Left forelimb (tissue), 1 donor: ENCODE results near the gene ENPP1.
A peak's percentile ranks its signal among the peaks of the same experiment; 100 is the strongest.
"Not testable (repeated sequence)": the region's sequence is repeated elsewhere in the genome, so short reads cannot be mapped to it uniquely, and the experiment has no call there.

Experiments used
- DNase-seq: peaks from one replicate; pipeline ENCODE4 v3.0.0-alpha.2; 2018; ENCODE audit warnings: low spot score

ENPP1 gene

GRCh38 chr6:131876545-131876944 is 68.7 kb downstream of the ENPP1 start:
- DNase-seq, result no peak

- DNase-seq, result no peak
These were observed 70.4 kb downstream of the ENPP1 start for GRCh38 chr6:131877999-131878789.

GRCh38 chr6:131883016-131883415 is 75.2 kb downstream of the ENPP1 start:
- no peak for DNase-seq

- DNase-seq, result no peak
These were observed 77.4 kb downstream of the ENPP1 start for GRCh38 chr6:131885237-131885636.

GRCh38 chr6:131886517-131886916 is 78.7 kb downstream of the ENPP1 start:
- DNase-seq, result no peak

GRCh38 chr6:131890091-131890490 is 82.3 kb downstream of the ENPP1 start:
- DNase-seq, result no peak

- no peak for DNase-seq
These were observed 85.4 kb downstream of the ENPP1 start for GRCh38 chr6:131893198-131893597.

GRCh38 chr6:131894493-131895424 is 86.9 kb downstream of the ENPP1 start:
- DNase-seq, result no peak

- no peak for DNase-seq
These were observed 89.2 kb downstream of the ENPP1 start for GRCh38 chr6:131897050-131897435.

- DNase-seq, result no peak
These were observed 89.8 kb downstream of the ENPP1 start for GRCh38 chr6:131897621-131898020.

- no peak for DNase-seq
These were observed 90.9 kb downstream of the ENPP1 start for GRCh38 chr6:131898718-131899117.

- no peak for DNase-seq
These were observed 92.4 kb downstream of the ENPP1 start for GRCh38 chr6:131900231-131900630.

GRCh38 chr6:131901326-131901873 is 93.6 kb downstream of the ENPP1 start:
- DNase-seq, result not testable (repeated sequence)

GRCh38 chr6:131903734-131904133 is 95.9 kb downstream of the ENPP1 start:
- DNase-seq, result not testable (repeated sequence)

- DNase-seq, result not testable (repeated sequence)
These were observed 101.0 kb downstream of the ENPP1 start for GRCh38 chr6:131908787-131909186.

- DNase-seq, result peak; percentile 74
These were observed 101.8 kb downstream of the ENPP1 start for GRCh38 chr6:131909408-131910218.

GRCh38 chr6:131910219-131910589 is 102.4 kb downstream of the ENPP1 start:
- no peak for DNase-seq

GRCh38 chr6:131910956-131911355 is 103.1 kb downstream of the ENPP1 start:
- DNase-seq, result no peak

GRCh38 chr6:131911951-131912350 is 104.1 kb downstream of the ENPP1 start:
- no peak for DNase-seq

GRCh38 chr6:131914234-131914633 is 106.4 kb downstream of the ENPP1 start:
- no peak for DNase-seq

GRCh38 chr6:131914967-131915751 is 107.3 kb downstream of the ENPP1 start:
- DNase-seq, result no peak
